Gastrocnemius medialis (tissue), 4 donors: Measurements from ENCODE around the gene CEBPG.

ENCODE experiments used
- POLR2A ChIP-seq, 2 donors: fragments of 450-650 bp; IDR thresholded peaks; one replicate each; pipeline ENCODE4 v1.6.1; 2017; ENCODE audit warnings: antibody characterized with exemption in 2 of 2, mild to moderate bottlenecking in 2 of 2, moderate library complexity in 2 of 2
- TF ChIP-seq, protein P1 (sequence below), 5 experiments: fragments of 450-650 bp in 3 of 5; fragments of 200-600 bp in 2 of 5; sonication (generic) in 2 of 5; IDR thresholded peaks in 4 of 5; conservative IDR thresholded peaks in 1 of 5; 1 replicate in 4 of 5; 2 replicates in 1 of 5; pipeline ENCODE4 v1.5.1; 2016 to 2019; ENCODE audit warnings: antibody characterized with exemption in 5 of 5, mild to moderate bottlenecking in 3 of 5, moderate library complexity in 3 of 5

DNA sequence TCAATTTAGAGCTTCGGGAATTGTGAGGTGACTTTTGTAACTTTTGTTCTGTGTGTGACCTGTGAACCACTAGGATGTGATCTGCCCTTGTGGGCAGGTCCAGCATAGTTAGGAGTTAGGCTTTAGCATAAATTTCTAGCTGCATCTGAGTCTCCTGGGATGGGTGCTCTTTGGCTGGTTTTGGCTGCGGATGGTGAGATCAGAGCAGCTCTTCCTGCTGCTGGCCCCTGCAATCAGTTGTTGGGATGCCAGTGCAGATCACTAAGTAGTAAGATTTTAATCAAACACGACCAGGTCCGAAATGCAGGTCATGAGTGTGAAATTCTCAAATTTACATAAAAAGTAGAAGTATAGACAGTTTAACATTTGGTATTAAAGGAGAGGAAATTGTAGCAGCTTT lies 8.5 kb downstream of the CEBPG start:
- TF ChIP-seq, protein P1, sequence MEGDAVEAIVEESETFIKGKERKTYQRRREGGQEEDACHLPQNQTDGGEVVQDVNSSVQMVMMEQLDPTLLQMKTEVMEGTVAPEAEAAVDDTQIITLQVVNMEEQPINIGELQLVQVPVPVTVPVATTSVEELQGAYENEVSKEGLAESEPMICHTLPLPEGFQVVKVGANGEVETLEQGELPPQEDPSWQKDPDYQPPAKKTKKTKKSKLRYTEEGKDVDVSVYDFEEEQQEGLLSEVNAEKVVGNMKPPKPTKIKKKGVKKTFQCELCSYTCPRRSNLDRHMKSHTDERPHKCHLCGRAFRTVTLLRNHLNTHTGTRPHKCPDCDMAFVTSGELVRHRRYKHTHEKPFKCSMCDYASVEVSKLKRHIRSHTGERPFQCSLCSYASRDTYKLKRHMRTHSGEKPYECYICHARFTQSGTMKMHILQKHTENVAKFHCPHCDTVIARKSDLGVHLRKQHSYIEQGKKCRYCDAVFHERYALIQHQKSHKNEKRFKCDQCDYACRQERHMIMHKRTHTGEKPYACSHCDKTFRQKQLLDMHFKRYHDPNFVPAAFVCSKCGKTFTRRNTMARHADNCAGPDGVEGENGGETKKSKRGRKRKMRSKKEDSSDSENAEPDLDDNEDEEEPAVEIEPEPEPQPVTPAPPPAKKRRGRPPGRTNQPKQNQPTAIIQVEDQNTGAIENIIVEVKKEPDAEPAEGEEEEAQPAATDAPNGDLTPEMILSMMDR (IDR thresholded peaks at IDR 0.05 in 4 of 5, conservative IDR thresholded peaks at IDR 0.05 in 1 of 5) = no peak
- no peak for TF ChIP-seq POLR2A (IDR thresholded peaks at IDR 0.05)
